ENCODE results near the gene GSG1L. TPM values are rescaled to one million over a fixed set of nuclear protein-coding genes. Genes with fewer than 3 reads are reported as not detected.

GSG1L gene
- total and polyA plus RNA-seq, 9 donors: 1.5 to 4.3 (median 2.9) TPM

- H3K4me1 ChIP-seq (ENCODE audit: control insufficient read depth, insufficient read depth, low read length): no peaks in the 10 kb centered on the region
- H3K4me3 ChIP-seq (ENCODE audit: low read length): no peak overlapping the region
- H3K36me3 ChIP-seq (ENCODE audit: control insufficient read depth, insufficient read depth, low read length): no peaks in the 10 kb centered on the region
- no peaks in the 10 kb centered on the region for H3K9me3 ChIP-seq (replicated peaks; ENCODE audit: control insufficient read depth, low read depth, low read length)
- 63% methylated on average over 8 of the region's 9 CpGs for whole genome bisulfite sequencing (ENCODE audit: insufficient coverage)
- no peak for DNase-seq
- H3K27ac ChIP-seq (ENCODE audit: low read length): no peak overlapping the region
- peaks cover 11% of the 10 kb centered on the region for H3K27me3 ChIP-seq (ENCODE audit: control insufficient read depth, insufficient read depth, low read length)
These were observed 211.9 kb downstream of the GSG1L start for GRCh38 chr16:27851586-27851985.

GRCh38 chr16:27849621-27850020, 213.9 kb downstream of the GSG1L start:
- no peaks in the 10 kb centered on the region for H3K4me1 ChIP-seq (ENCODE audit: control insufficient read depth, insufficient read depth, low read length)
- no peak overlapping the region for H3K27ac ChIP-seq (ENCODE audit: low read length)
- H3K4me3 ChIP-seq (ENCODE audit: low read length): no peak overlapping the region

DNA sequence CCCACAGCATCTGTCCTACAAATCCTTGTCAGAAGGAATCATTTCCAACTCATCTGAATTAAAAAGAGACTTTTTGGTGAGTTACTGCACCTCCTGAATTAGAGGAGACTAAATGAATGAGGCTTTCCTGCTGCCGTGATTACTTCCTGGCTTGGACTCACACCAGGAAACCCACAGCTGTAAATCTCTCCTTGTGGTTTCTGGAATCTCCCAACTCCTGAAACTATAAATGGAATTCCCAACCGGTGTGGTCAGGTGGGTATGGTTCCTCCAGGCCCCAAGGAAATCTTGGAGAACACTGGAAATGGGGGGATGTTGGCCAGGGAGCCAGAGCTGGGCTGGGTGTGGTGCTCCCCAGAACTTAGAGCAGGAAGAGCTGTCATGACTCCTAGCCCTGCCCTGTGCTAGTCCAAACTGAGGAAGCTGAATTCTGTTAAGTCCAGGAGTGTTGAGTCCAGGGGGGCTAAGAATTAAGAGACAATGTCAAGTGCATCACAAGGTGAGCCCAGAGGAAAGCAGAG, 216.4 kb downstream of the GSG1L start:
- Histone ChIP-seq H3K27me3 (ENCODE audit: control insufficient read depth, insufficient read depth, low read length) (peaks cover 7% of the 10 kb centered on the region), H3K36me3 (ENCODE audit: control insufficient read depth, insufficient read depth, low read length) (no peaks in the 10 kb centered on the region), H3K9me3 (replicated peaks; ENCODE audit: control insufficient read depth, low read depth, low read length) (peaks cover 3% of the 10 kb centered on the region), H3K4me3 (ENCODE audit: low read length) (no peak overlapping the region), H3K27ac (ENCODE audit: low read length) (no peak overlapping the region), H3K4me1 (ENCODE audit: control insufficient read depth, insufficient read depth, low read length) (no peaks in the 10 kb centered on the region)
- WGBS (ENCODE audit: insufficient coverage): no CpG with 5 or more reads among the region's 2 CpGs
- peak; percentile 11 for DNase-seq

More at GRCh38 chr16:27849621-27850020, 213.9 kb downstream of the GSG1L start:
- Histone ChIP-seq H3K27me3 (ENCODE audit: control insufficient read depth, insufficient read depth, low read length) (peaks cover 11% of the 10 kb centered on the region), H3K9me3 (replicated peaks; ENCODE audit: control insufficient read depth, low read depth, low read length) (peaks cover 3% of the 10 kb centered on the region), H3K36me3 (ENCODE audit: control insufficient read depth, insufficient read depth, low read length) (no peaks in the 10 kb centered on the region)
- no peak for DNase-seq
- 93% methylated on average over 2 of the region's 3 CpGs for WGBS (ENCODE audit: insufficient coverage)

DNA sequence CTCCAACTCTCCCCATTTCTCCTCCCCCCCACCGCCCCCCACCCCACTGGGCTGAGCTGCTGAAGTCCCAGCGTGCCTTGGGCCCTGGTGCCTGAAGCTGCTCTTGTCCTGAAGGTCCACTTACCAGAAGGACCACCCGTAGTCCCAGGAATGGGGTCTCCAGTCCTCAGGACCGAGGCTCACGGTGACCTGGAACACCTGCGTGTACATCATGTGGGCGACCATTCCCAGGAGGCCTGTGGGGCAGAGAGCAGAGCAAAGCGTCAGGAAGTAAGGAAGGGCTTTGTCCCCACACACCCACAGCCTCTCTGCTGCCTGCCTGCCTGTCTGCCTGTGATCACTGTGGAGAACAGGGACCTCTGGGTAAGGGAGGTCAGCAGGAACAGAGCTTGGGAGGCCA, 218.7 kb downstream of the GSG1L start:
- no peaks in the 10 kb centered on the region for H3K4me1 ChIP-seq (ENCODE audit: control insufficient read depth, insufficient read depth, low read length)
- peaks cover 4% of the 10 kb centered on the region for H3K27me3 ChIP-seq (ENCODE audit: control insufficient read depth, insufficient read depth, low read length)
- DNase-seq: no peak
- peaks cover 3% of the 10 kb centered on the region for H3K9me3 ChIP-seq (replicated peaks; ENCODE audit: control insufficient read depth, low read depth, low read length)
- no peak overlapping the region for H3K27ac ChIP-seq (ENCODE audit: low read length)
- H3K36me3 ChIP-seq (ENCODE audit: control insufficient read depth, insufficient read depth, low read length): no peaks in the 10 kb centered on the region
- WGBS (ENCODE audit: insufficient coverage): 59% methylated on average over 6 of the region's 8 CpGs
- no peak overlapping the region for H3K4me3 ChIP-seq (ENCODE audit: low read length)

DNA sequence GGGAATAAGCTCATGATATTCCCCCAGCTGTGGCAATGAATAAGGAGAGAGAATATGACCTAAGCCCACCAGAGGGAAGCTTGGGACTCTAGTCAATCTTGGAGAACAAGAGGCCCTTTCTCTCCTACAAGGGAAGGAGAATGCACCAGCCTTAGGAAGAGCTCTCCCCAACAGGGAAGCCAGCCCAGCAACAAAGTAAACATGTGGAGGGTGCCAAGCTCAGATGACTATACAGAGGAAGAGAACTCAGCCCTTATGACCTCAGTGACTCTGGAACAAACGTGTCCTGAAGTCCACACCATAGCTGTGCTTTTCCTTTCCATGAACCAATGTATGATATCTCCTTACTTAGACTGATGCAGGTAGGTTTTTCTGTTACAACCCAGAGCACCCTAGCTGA, 219.7 kb downstream of the GSG1L start:
- WGBS (ENCODE audit: insufficient coverage): no CpG with 5 or more reads among the region's 1 CpG
- peaks cover 3% of the 10 kb centered on the region for H3K9me3 ChIP-seq (replicated peaks; ENCODE audit: control insufficient read depth, low read depth, low read length)
- H3K4me1 ChIP-seq (ENCODE audit: control insufficient read depth, insufficient read depth, low read length): no peaks in the 10 kb centered on the region
- no peaks in the 10 kb centered on the region for H3K36me3 ChIP-seq (ENCODE audit: control insufficient read depth, insufficient read depth, low read length)
- no peak for DNase-seq
- H3K27ac ChIP-seq (ENCODE audit: low read length): no peak overlapping the region
- H3K27me3 ChIP-seq (ENCODE audit: control insufficient read depth, insufficient read depth, low read length): peaks cover 4% of the 10 kb centered on the region
- H3K4me3 ChIP-seq (ENCODE audit: low read length): no peak overlapping the region

- WGBS (ENCODE audit: insufficient coverage): 86% methylated on average over 8 of the region's 24 CpGs
These were observed 221.6 kb downstream of the GSG1L start for GRCh38 chr16:27841911-27842310.

DNA sequence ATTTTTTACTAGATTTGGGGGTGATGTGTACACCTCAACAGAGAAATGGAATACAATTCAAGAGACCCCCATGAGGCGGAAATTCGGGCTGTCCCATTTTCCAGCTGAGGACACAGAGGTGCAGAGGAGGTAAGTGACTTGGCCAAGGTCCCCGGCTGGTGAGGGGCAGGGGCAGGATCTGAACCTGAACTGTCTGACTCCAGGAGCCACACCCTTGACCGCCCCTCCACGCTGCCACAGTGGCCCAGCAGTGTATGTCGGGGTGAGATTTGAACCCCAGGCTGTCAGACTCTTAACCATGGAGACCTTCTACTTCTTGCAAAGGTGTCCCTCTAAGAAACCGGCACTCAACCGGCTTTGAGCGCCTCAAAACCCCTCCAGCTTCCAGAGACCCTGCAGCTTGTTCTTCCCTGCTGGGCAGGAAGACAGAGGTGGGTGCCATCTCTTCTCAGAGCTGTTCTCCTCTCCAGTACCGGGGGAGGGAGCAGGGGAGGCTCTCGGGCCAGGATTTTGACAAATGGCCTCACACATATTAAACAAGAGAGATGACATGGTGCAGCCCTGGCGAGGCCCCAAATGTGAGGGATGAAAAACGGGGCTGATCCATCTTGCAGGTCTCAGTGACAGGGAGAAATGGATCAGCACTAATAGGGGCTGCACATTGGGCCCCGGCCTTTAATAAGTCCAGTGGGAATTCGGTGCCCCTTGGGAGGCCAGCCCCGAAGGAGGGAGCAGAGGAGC, 222.3 kb downstream of the GSG1L start:
- Histone ChIP-seq H3K36me3 (ENCODE audit: control insufficient read depth, insufficient read depth, low read length) (no peaks in the 10 kb centered on the region), H3K9me3 (replicated peaks; ENCODE audit: control insufficient read depth, low read depth, low read length) (peaks cover 3% of the 10 kb centered on the region), H3K4me3 (ENCODE audit: low read length) (no peak overlapping the region), H3K4me1 (ENCODE audit: control insufficient read depth, insufficient read depth, low read length) (no peaks in the 10 kb centered on the region), H3K27ac (ENCODE audit: low read length) (no peak overlapping the region), H3K27me3 (ENCODE audit: control insufficient read depth, insufficient read depth, low read length) (peaks cover 4% of the 10 kb centered on the region)
- no peak for DNase-seq
- WGBS (ENCODE audit: insufficient coverage): 77% methylated on average over 11 of the region's 16 CpGs

More at GRCh38 chr16:27841911-27842310, 221.6 kb downstream of the GSG1L start:
- Histone ChIP-seq H3K36me3 (ENCODE audit: control insufficient read depth, insufficient read depth, low read length) (no peaks in the 10 kb centered on the region), H3K27me3 (ENCODE audit: control insufficient read depth, insufficient read depth, low read length) (peaks cover 4% of the 10 kb centered on the region), H3K4me1 (ENCODE audit: control insufficient read depth, insufficient read depth, low read length) (no peaks in the 10 kb centered on the region), H3K4me3 (ENCODE audit: low read length) (no peak overlapping the region), H3K9me3 (replicated peaks; ENCODE audit: control insufficient read depth, low read depth, low read length) (peaks cover 3% of the 10 kb centered on the region), H3K27ac (ENCODE audit: low read length) (no peak overlapping the region)
- DNase-seq: no peak

DNA sequence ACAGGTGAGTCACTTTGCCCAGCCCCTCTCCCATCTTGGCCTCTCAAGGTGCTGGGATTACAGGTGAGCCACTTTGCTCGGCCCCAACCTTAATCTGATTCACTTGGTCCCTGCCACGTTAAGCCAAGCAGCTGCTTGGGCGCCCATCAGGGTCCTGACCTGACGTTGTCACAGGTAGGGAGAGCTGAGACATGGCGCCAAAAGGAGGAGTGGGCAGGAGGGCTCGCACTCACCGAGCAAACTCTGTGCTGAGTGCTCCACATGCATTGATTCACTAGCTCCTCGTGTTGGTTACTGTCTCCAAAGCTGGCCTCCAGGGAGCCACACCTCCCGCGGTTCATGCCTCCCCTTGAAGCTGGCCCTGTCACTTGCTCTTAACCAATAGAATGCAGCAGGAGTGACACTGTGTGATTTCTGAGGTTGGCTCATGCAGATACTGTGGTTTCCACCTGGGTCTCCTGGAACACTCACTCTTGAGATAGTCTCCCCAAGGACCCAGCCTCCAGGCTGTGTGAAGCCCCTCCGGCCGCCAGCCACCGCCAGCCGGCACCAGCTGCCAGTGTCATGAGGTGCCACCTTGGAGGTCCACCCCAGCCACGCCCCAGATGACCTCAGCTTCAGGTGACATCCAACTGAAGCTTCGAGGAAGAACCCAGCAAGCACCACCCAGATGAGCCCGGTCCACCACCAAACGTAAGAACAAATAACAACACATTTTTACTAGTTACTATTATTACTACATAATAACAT, 223.0 kb downstream of the GSG1L start:
- Histone ChIP-seq H3K4me3 (ENCODE audit: low read length) (no peak overlapping the region), H3K4me1 (ENCODE audit: control insufficient read depth, insufficient read depth, low read length) (no peaks in the 10 kb centered on the region), H3K36me3 (ENCODE audit: control insufficient read depth, insufficient read depth, low read length) (no peaks in the 10 kb centered on the region), H3K9me3 (replicated peaks; ENCODE audit: control insufficient read depth, low read depth, low read length) (no peaks in the 10 kb centered on the region), H3K27me3 (ENCODE audit: control insufficient read depth, insufficient read depth, low read length) (peaks cover 4% of the 10 kb centered on the region), H3K27ac (ENCODE audit: low read length) (no peak overlapping the region)
- 77% methylated on average over 13 of the region's 18 CpGs for WGBS (ENCODE audit: insufficient coverage)
- DNase-seq: no peak

GRCh38 chr16:27839419-27839818, 224.1 kb downstream of the GSG1L start:
- no peak for DNase-seq
- WGBS (ENCODE audit: insufficient coverage): 86% methylated on average over 1 of the region's 2 CpGs
- Histone ChIP-seq H3K27ac (ENCODE audit: low read length) (no peak overlapping the region), H3K4me3 (ENCODE audit: low read length) (no peak overlapping the region), H3K4me1 (ENCODE audit: control insufficient read depth, insufficient read depth, low read length) (no peaks in the 10 kb centered on the region), H3K36me3 (ENCODE audit: control insufficient read depth, insufficient read depth, low read length) (no peaks in the 10 kb centered on the region), H3K27me3 (ENCODE audit: control insufficient read depth, insufficient read depth, low read length) (peaks cover 4% of the 10 kb centered on the region), H3K9me3 (replicated peaks; ENCODE audit: control insufficient read depth, low read depth, low read length) (no peaks in the 10 kb centered on the region)

- Histone ChIP-seq H3K27me3 (ENCODE audit: control insufficient read depth, insufficient read depth, low read length) (peaks cover 2% of the 10 kb centered on the region), H3K9me3 (replicated peaks; ENCODE audit: control insufficient read depth, low read depth, low read length) (no peaks in the 10 kb centered on the region), H3K27ac (ENCODE audit: low read length) (no peak overlapping the region), H3K4me3 (ENCODE audit: low read length) (no peak overlapping the region), H3K36me3 (ENCODE audit: control insufficient read depth, insufficient read depth, low read length) (no peaks in the 10 kb centered on the region), H3K4me1 (ENCODE audit: control insufficient read depth, insufficient read depth, low read length) (no peaks in the 10 kb centered on the region)
- DNase-seq: no peak
- WGBS (ENCODE audit: insufficient coverage): 79% methylated on average over 2 of the region's 3 CpGs
These were observed 224.9 kb downstream of the GSG1L start for GRCh38 chr16:27838536-27839175.

All from muscle of leg (tissue), 11 donors.